IMR-90 (cell line): ENCODE data around the gene PCNX4. TPM values are rescaled to one million over a fixed set of nuclear protein-coding genes. Genes with fewer than 3 reads are reported as not detected.

Source experiments
- BHLHE40 ChIP-seq: fragments of 150-350 bp; IDR thresholded peaks from 2 replicates; pipeline ENCODE4 v1.6.1; 2016; ENCODE audit warnings: mild to moderate bottlenecking, low read depth, low read length
- MAZ ChIP-seq: IDR thresholded peaks from 2 replicates; pipeline ENCODE4 v1.6.1; 2012; ENCODE audit warnings: low read depth, mild to moderate bottlenecking, low read length, improper control_type of control experiment, moderate library complexity, borderline replicate concordance
- MXI1 ChIP-seq: IDR thresholded peaks from 2 replicates; pipeline ENCODE4 v1.6.1; 2012; ENCODE audit warnings: low read depth, mild to moderate bottlenecking, low read length, moderate library complexity, borderline replicate concordance
- POLR2A ChIP-seq: IDR thresholded peaks from 2 replicates; pipeline ENCODE4 v1.6.1; 2012; ENCODE audit warnings: mild to moderate bottlenecking, low read depth, low read length
- RCOR1 ChIP-seq: IDR thresholded peaks from 2 replicates; pipeline ENCODE4 v1.6.1; 2012; ENCODE audit warnings: mild to moderate bottlenecking, low read length, improper control_type of control experiment; ENCODE audit not compliant: insufficient replicate concordance
- polyA plus RNA-seq, 3 experiments: library from polyadenylated mRNA; depleted of rRNA; stranded (reverse); fragments of >200 nt; gene quantifications; 2 replicates each; pipeline ENCODE4 v1.2.3, GENCODE V29; 2012; ENCODE audit warnings: low replicate concordance in 1 of 3
- total RNA-seq: library from RNA; depleted of rRNA; stranded (reverse); fragments of >200 nt; gene quantifications from 2 replicates; pipeline ENCODE4 v1.2.3, GENCODE V29; 2012; rRNA removed

PCNX4 gene
- total and polyA plus RNA-seq, 2 of the 4 experiments (the other 2 are of a cell fraction) = 55.4 to 128 TPM

- TF ChIP-seq MAZ (no peak), POLR2A (no peak), BHLHE40 (no peak), RCOR1 (no peak), MXI1 (no peak)
These were observed 126.0 kb downstream of the PCNX4 start (continued) for GRCh38 chr14:60217713-60218112.

Other genes with a start within 250 kb of the PCNX4 start
- 0.18 and 0.28 TPM in 2 replicates for gene RTN1, start 221.1 kb upstream of the PCNX4 start, total RNA-seq
- gene RTN1, start 221.1 kb upstream of the PCNX4 start, polyA plus RNA-seq (2012; rRNA removed) = 0.44 and 0.46 TPM in 2 replicates
- not detected in 2 replicates for gene LRRC9, start 171.8 kb upstream of the PCNX4 start, total RNA-seq
- not detected in 2 replicates for gene LRRC9, start 171.8 kb upstream of the PCNX4 start, polyA plus RNA-seq (2012; rRNA removed)
- gene DHRS7, start 73.5 kb downstream of the PCNX4 start, total RNA-seq = 50.2 and 56.7 TPM in 2 replicates
- 30.3 and 33.9 TPM in 2 replicates for gene DHRS7, start 73.5 kb downstream of the PCNX4 start, polyA plus RNA-seq (2012; rRNA removed)
- gene PPM1A, start 157.3 kb downstream of the PCNX4 start, total RNA-seq = 14.3 and 22.8 TPM in 2 replicates
- 11.3 and 15.1 TPM in 2 replicates for gene PPM1A, start 157.3 kb downstream of the PCNX4 start, polyA plus RNA-seq (2012; rRNA removed)